ENCODE measurements around the gene GBX1. TPM values are rescaled to one million over a fixed set of nuclear protein-coding genes. Genes with fewer than 3 reads are reported as not detected.

GBX1 gene
- total and polyA plus RNA-seq, 2 of the 4 experiments (the other 2 are of a cell fraction): not detected

- Histone ChIP-seq H3K56ac (ENCODE audit: extremely low read depth, insufficient read depth, low read length) (no peak overlapping the region), H2AFZ (replicated peaks; ENCODE audit: low read length, poor library complexity) (no peak overlapping the region), H3K23ac (ENCODE audit: low read depth, low read length) (no peak overlapping the region), H2BK20ac (ENCODE audit: low read depth, low read length) (no peak overlapping the region), H3K4me3 (ENCODE audit: insufficient read depth, low read depth, low read length) (no peak overlapping the region), H3K79me1 (ENCODE audit: low read depth in 1 of 2, low read length in 2 of 2) (no peaks in the 10 kb centered on the region), H3K4me2 (ENCODE audit: low read depth, low read length) (no peak overlapping the region), H3K27me3 (ENCODE audit: control insufficient read depth, insufficient read depth, low read length) (peaks cover 66% of the 10 kb centered on the region), H4K5ac (ENCODE audit: low read depth, low read length) (no peak overlapping the region), H3K27ac (ENCODE audit: insufficient read depth, low read length) (no peak overlapping the region), H2AK9ac (replicated peaks; ENCODE audit: low read depth, low read length, poor library complexity) (no peak overlapping the region), H3K4ac (ENCODE audit: low read depth, low read length) (no peak overlapping the region), H3K9me3 (ENCODE audit: control insufficient read depth, insufficient read depth, low read length) (no peaks in the 10 kb centered on the region; the same call in 1 of the 2 replicates), H4K20me1 (ENCODE audit: insufficient read depth, low read length) (no peaks in the 10 kb centered on the region), H3K18ac (ENCODE audit: low read depth, low read length) (no peak overlapping the region), H4K91ac (ENCODE audit: insufficient read depth, low read depth, low read length) (no peak overlapping the region), H3K9ac (ENCODE audit: low read depth, low read length) (no peak overlapping the region), H3K4me1 (ENCODE audit: control insufficient read depth, insufficient read depth, low read length) (no peaks in the 10 kb centered on the region), H2AK5ac (ENCODE audit: low read depth, low read length) (no peak overlapping the region), H3K9me1 (ENCODE audit: insufficient read depth, low read length) (no peaks in the 10 kb centered on the region), H2BK15ac (ENCODE audit: low read depth, low read length) (no peak overlapping the region), H2BK120ac (ENCODE audit: low read depth, low read length) (no peak overlapping the region), H2BK5ac (ENCODE audit: low read depth, low read length, poor library complexity, severe bottlenecking) (no peak overlapping the region), H4K8ac (ENCODE audit: low read depth in 2 of 2, low read length in 2 of 2) (no peak overlapping the region), H3K14ac (replicated peaks; ENCODE audit: low read depth, low read length) (no peak overlapping the region), H3K36me3 (ENCODE audit: control insufficient read depth, insufficient read depth, low read length) (no peaks in the 10 kb centered on the region)
- BruUV-seq (replicated peaks): no TSS peak
- DNase-seq (no peak), ATAC-seq (ENCODE audit: low read depth) (no peak)
- 66% methylated on average over 5 of the region's 9 CpGs; no CpG with 5 or more reads in 1 of the 2 experiments for WGBS, 2 experiments (ENCODE audit: extremely low coverage in 2 of 2, insufficient read length in 1 of 2)
- TF ChIP-seq RAD21 (IDR thresholded peaks at IDR 0.05; ENCODE audit: low read length) (no peak), USF2 (IDR thresholded peaks at IDR 0.05; ENCODE audit: low read depth, low read length) (no peak), MAFK (IDR thresholded peaks at IDR 0.05; ENCODE audit: low read depth, low read length) (no peak), CEBPB (IDR thresholded peaks at IDR 0.05; ENCODE audit: low read depth, low read length) (no peak), MXI1 (IDR thresholded peaks at IDR 0.05; ENCODE audit: borderline replicate concordance, low read depth, low read length) (no peak), SMC3 (IDR thresholded peaks at IDR 0.05; ENCODE audit: low read depth, low read length) (no peak), POLR2A (IDR thresholded peaks at IDR 0.05; ENCODE audit: low read depth, low read length) (no peak), ELK1 (IDR thresholded peaks at IDR 0.05; ENCODE audit: borderline replicate concordance, low read depth, low read length) (no peak), RFX5 (IDR thresholded peaks at IDR 0.05; ENCODE audit: low read depth, low read length) (no peak)
- dilution Hi-C loops (cut with HindIII; ENCODE audit: low sequenced_read_pairs, unreplicated experiment) (no loop called here), in situ Hi-C loops (cut with MboI; ENCODE audit: low sequenced_read_pairs) (no loop called here), intact Hi-C loops (cut with micrococcal nuclease) (no loop called here)
- ChIA-PET CTCF (no interaction called here), POLR2A (ENCODE audit: unreplicated experiment) (no interaction called here)
Observed at GRCh38 chr7:151176401-151176800, 8.9 kb upstream of the GBX1 start.
